B cell (primary cell): ENCODE measurements around the gene CACNA2D1. TPM values are rescaled to one million over a fixed set of nuclear protein-coding genes. Genes with fewer than 3 reads are reported as not detected.

Source experiments
- ATAC-seq: fragments of 200-7000 bp; cut with Tn5 transposase; one replicate; pipeline ENCODE4 v1.10.0; 2021; ENCODE audit warnings: low read depth, mild to moderate bottlenecking, moderate number of reproducible peaks, moderate library complexity
- CTCF ChIA-PET: fragments of 350-600 bp; sonication (Branson Sonifier 250); formaldehyde crosslinking; loops from one replicate; lab custom pipeline; 2021; ENCODE audit warnings: antibody characterized with exemption, inconsistent platforms; lab: Charles Lee
- POLR2A ChIA-PET: fragments of 350-600 bp; sonication (Branson Sonifier 250); formaldehyde crosslinking; loops from one replicate; lab custom pipeline; 2021; ENCODE audit warnings: antibody characterized with exemption; lab: Charles Lee
- DNase-seq: peaks from one replicate; pipeline ENCODE4 v3.0.0; 2013
- H2AFZ ChIP-seq: 2 replicates; pipeline ENCODE4 v1.6.1; 2012; ENCODE audit warnings: mild to moderate bottlenecking, low read depth, low read length; ENCODE audit not compliant: insufficient read depth, poor library complexity, severe bottlenecking
- H3K27ac ChIP-seq, 2 donors: 1 replicate in 1 of 2; 2 replicates in 1 of 2; pipeline ENCODE4 v1.5.1; 2012 to 2013; ENCODE audit warnings: low read length in 2 of 2, mild to moderate bottlenecking in 2 of 2, moderate library complexity in 1 of 2
- H3K27me3 ChIP-seq, 4 experiments: fragments of 200-600 bp in 1 of 4; sonication (generic) in 1 of 4; replicated peaks in 1 of 4; 1 replicate in 2 of 4; 2 replicates in 2 of 4; pipeline versions ENCODE4 v1.6.1 to v1.7.0; 2013 to 2016; ENCODE audit warnings: low read length in 3 of 4, mild to moderate bottlenecking in 2 of 4, mixed read lengths in 1 of 4, moderate library complexity in 1 of 4; ENCODE audit not compliant: insufficient read depth in 4 of 4, control insufficient read depth in 3 of 4; ENCODE audit errors: control extremely low read depth in 1 of 4
- H3K36me3 ChIP-seq, 2 experiments: replicated peaks in 1 of 2; 1 replicate in 1 of 2; 2 replicates in 1 of 2; pipeline versions ENCODE4 v1.6.1 to v1.7.1; 2013; ENCODE audit warnings: low read length in 1 of 2; ENCODE audit not compliant: insufficient read depth in 2 of 2, control insufficient read depth in 1 of 2; ENCODE audit errors: control extremely low read depth in 1 of 2, extremely low read depth in 1 of 2
- H3K4me1 ChIP-seq, 2 donors: fragments of 200-600 bp in 1 of 2; sonication (generic) in 1 of 2; 1 replicate in 1 of 2; 2 replicates in 1 of 2; pipeline versions ENCODE4 v1.5.1 to v1.6.1; 2013 to 2017; ENCODE audit warnings: low read length in 2 of 2; ENCODE audit not compliant: control insufficient read depth in 2 of 2, insufficient read depth in 2 of 2
- H3K4me2 ChIP-seq: replicated peaks from 2 replicates; pipeline ENCODE3; 2012; ENCODE audit warnings: mild to moderate bottlenecking, low read depth, low read length; ENCODE audit not compliant: poor library complexity, severe bottlenecking
- H3K4me3 ChIP-seq, 5 experiments: fragments of 200-600 bp in 1 of 5; sonication (generic) in 1 of 5; 1 replicate in 3 of 5; 2 replicates in 2 of 5; pipeline versions ENCODE4 v1.5.1 to v1.7.0; 2011 to 2016; ENCODE audit warnings: low read length in 4 of 5, mild to moderate bottlenecking in 4 of 5, low read depth in 2 of 5, control low read depth in 1 of 5, moderate library complexity in 1 of 5; ENCODE audit not compliant: insufficient read depth in 1 of 5; ENCODE audit errors: control extremely low read depth in 1 of 5, extremely low read depth in 1 of 5
- H3K79me2 ChIP-seq: fragments of 200-600 bp; sonication (generic); one replicate; pipeline ENCODE4 v1.6.0; 2016; ENCODE audit warnings: low read length; ENCODE audit not compliant: control insufficient read depth, insufficient read depth
- H3K9ac ChIP-seq: fragments of 200-600 bp; sonication (generic); 2 replicates; pipeline ENCODE4 v1.6.1; 2017; ENCODE audit warnings: mild to moderate bottlenecking, low read length, moderate library complexity
- H3K9me3 ChIP-seq, 3 donors: one replicate each; pipeline versions ENCODE4 v1.6.1 to v1.7.1; 2013; ENCODE audit warnings: low read length in 2 of 3; ENCODE audit not compliant: control insufficient read depth in 2 of 3, insufficient read depth in 1 of 3; ENCODE audit errors: control extremely low read depth in 1 of 3
- H4K20me1 ChIP-seq: 2 replicates; pipeline ENCODE4 v1.6.0; 2012; ENCODE audit warnings: mild to moderate bottlenecking, low read length; ENCODE audit not compliant: insufficient read depth, control insufficient read depth, poor library complexity, severe bottlenecking
- H3K27ac Mint-ChIP-seq: one replicate; pipeline ENCODE4 v1.8.0; 2021; ENCODE audit warnings: mixed read lengths
- H3K27me3 Mint-ChIP-seq: one replicate; pipeline ENCODE4 v1.8.0; 2021; ENCODE audit warnings: mixed read lengths
- H3K4me1 Mint-ChIP-seq: one replicate; pipeline ENCODE4 v1.8.0; 2021; ENCODE audit warnings: mixed read lengths
- H3K4me3 Mint-ChIP-seq: one replicate; pipeline ENCODE4 v1.8.0; 2021; ENCODE audit warnings: mixed read lengths
- H3K9me3 Mint-ChIP-seq: one replicate; pipeline ENCODE4 v1.8.0; 2022; ENCODE audit warnings: mixed read lengths; ENCODE audit not compliant: insufficient read depth
- CTCF ChIP-seq: fragments of 200-600 bp; IDR thresholded peaks from one replicate; pipeline ENCODE4 v1.8.0; 2022; ENCODE audit warnings: antibody characterized with exemption, mild to moderate bottlenecking
- EZH2 ChIP-seq: IDR thresholded peaks from 2 replicates; pipeline ENCODE4 v1.6.1; 2012; ENCODE audit warnings: borderline replicate concordance, low read depth, mild to moderate bottlenecking, moderate library complexity, low read length; ENCODE audit not compliant: insufficient read depth, poor library complexity, severe bottlenecking
- WGBS: methylation state at CpG from one replicate; pipeline ENCODE4 v1.1.5; 2013; ENCODE audit warnings: missing lambda C conversion rate; ENCODE audit not compliant: insufficient coverage; 5-methylcytosine and 5-hydroxymethylcytosine counted together
- intact Hi-C: fragments of 100-400 bp; cut with micrococcal nuclease; formaldehyde crosslinking; loops from one replicate; pipeline ENCODE4 v1.10.0; 2022
- polyA plus RNA-seq: library from polyadenylated mRNA; depleted of rRNA; stranded (reverse); fragments of >200 nt; gene quantifications from 2 replicates; pipeline ENCODE4 v1.2.3, GENCODE V29; 2012
- total RNA-seq, 2 donors: library from RNA; stranded (reverse); fragments of 120-200 nt in 1 of 2; gene quantifications; 1 replicate in 1 of 2; 2 replicates in 1 of 2; pipeline versions ENCODE4 v1.2.3 to v1.2.4, GENCODE V29; 2013 to 2022

The CACNA2D1 gene
- total and polyA plus RNA-seq, 2 donors (not counting 1 experiment from before 2014, with no cell fraction given), result not detected

- Histone ChIP-seq H3K9me3 (no peaks in the 10 kb centered on the region), H3K27me3 (no peaks in the 10 kb centered on the region), H3K36me3 (no peaks in the 10 kb centered on the region), H3K4me3 (no peak overlapping the region), H2AFZ (no peak overlapping the region), H3K4me2 (no peak overlapping the region), H3K9ac (no peak overlapping the region), H4K20me1 (no peaks in the 10 kb centered on the region), H3K4me1 (no peaks in the 10 kb centered on the region), H3K27ac (no peak overlapping the region), H3K79me2 (no peaks in the 10 kb centered on the region)
- Mint-ChIP-seq H3K27ac (no peak overlapping the region), H3K27me3 (no peaks in the 10 kb centered on the region), H3K9me3 (peaks cover 5% of the 10 kb centered on the region), H3K4me1 (no peaks in the 10 kb centered on the region), H3K4me3 (no peak overlapping the region)
- no peak for DNase-seq
- ATAC-seq, result no peak
- CTCF ChIA-PET, result no interaction called here
- TF ChIP-seq CTCF (no peak), EZH2 (no peak)
- POLR2A ChIA-PET, result no interaction called here
- intact Hi-C loops, result no loop called here
- WGBS, result no CpG with 5 or more reads among the region's 2 CpGs
Observed at GRCh38 chr7:82067628-82068264, 375.8 kb downstream of the CACNA2D1 start.

GRCh38 chr7:82057476-82057875 lies 386.1 kb downstream of the CACNA2D1 start:
- no peak overlapping the region for H3K9ac ChIP-seq
- H3K36me3 ChIP-seq, result no peaks in the 10 kb centered on the region
- no peaks in the 10 kb centered on the region for H3K9me3 ChIP-seq
- no peak for ATAC-seq
- no peak overlapping the region for H3K4me3 Mint-ChIP-seq
- H3K27ac Mint-ChIP-seq, result no peak overlapping the region
- no peaks in the 10 kb centered on the region for H4K20me1 ChIP-seq
- no peaks in the 10 kb centered on the region for H3K27me3 Mint-ChIP-seq
- ChIA-PET POLR2A (no interaction called here), CTCF (no interaction called here)
- no peak overlapping the region for H3K4me2 ChIP-seq
- no peaks in the 10 kb centered on the region for H3K4me1 Mint-ChIP-seq
- whole genome bisulfite sequencing, result 67% methylated on average over 1 of the region's 1 CpG
- H3K27me3 ChIP-seq, result no peaks in the 10 kb centered on the region
- no peak overlapping the region for H3K4me3 ChIP-seq
- H3K9me3 Mint-ChIP-seq, result peaks cover 6% of the 10 kb centered on the region
- H2AFZ ChIP-seq, result no peak overlapping the region
- TF ChIP-seq EZH2 (no peak), CTCF (no peak)
- no peaks in the 10 kb centered on the region for H3K79me2 ChIP-seq
- H3K27ac ChIP-seq, result no peak overlapping the region
- intact Hi-C loops, result no loop called here
- no peaks in the 10 kb centered on the region for H3K4me1 ChIP-seq
- no peak for DNase-seq
